Dendritic cell treated with granulocyte-macrophage colony-stimulating factor and Interleukin-4, amounts not matched to agents 40 ng/mL and 50 ng/mL, for 4 days (primary cell): ENCODE measurements around the gene DDN.

Experiments
- H3K27ac Mint-ChIP-seq: one replicate; pipeline ENCODE4 v1.8.0; 2022; ENCODE audit warnings: mild to moderate bottlenecking, mixed read lengths
- H3K27me3 Mint-ChIP-seq: one replicate; pipeline ENCODE4 v1.8.0; 2022; ENCODE audit warnings: mild to moderate bottlenecking, mixed read lengths
- H3K36me3 Mint-ChIP-seq: one replicate; pipeline ENCODE4 v1.8.0; 2022; ENCODE audit warnings: low read depth, mixed read lengths
- H3K4me1 Mint-ChIP-seq: one replicate; pipeline ENCODE4 v1.8.0; 2022; ENCODE audit warnings: low read depth, mixed read lengths
- H3K4me3 Mint-ChIP-seq: one replicate; pipeline ENCODE4 v1.8.0; 2022; ENCODE audit warnings: mild to moderate bottlenecking, moderate library complexity, mixed read lengths
- H3K9me3 Mint-ChIP-seq: one replicate; pipeline ENCODE4 v1.8.0; 2022; ENCODE audit warnings: mixed read lengths
- intact Hi-C: fragments of 100-400 bp; cut with micrococcal nuclease; formaldehyde crosslinking; loops from one replicate; pipeline ENCODE4 v1.15.0; 2022

Gene DDN

DNA sequence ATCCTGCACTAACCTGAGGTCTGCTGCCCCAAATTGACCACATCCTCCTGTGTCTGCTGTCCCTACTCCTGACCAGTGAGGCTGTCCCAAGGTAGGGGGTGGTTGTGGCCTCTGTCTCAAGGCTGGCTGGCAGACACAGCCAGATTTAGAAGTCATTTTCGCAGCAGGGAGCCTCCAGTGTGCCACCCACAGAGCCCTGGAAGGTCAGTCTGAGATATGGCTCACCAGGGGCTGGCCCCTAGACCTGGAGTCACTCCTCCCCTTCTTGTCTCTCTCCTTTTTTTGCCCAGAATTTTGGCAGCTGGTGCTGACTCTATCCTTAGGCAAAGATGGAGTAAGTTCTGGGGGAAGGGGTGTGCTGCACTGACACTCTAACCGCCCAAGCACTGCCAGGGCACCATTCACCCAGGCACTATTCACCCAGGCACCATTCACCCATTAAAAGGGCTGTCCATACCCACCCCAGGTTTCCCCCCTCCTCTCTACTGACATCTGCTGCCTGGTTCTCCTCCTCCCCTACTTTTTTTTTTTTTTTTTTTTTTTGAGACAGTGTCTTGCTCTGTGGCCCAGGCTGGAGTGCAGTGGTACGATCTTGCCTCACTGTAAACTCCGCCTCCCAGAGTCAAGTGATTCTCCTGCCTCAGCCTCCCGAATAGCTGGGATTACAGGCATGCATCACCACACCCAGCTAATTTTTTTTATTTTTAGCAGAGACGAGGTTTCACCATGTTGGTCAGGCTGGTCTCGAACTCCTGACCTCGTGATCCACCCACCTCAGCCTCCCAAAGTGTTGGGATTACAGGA is 7.7 kb downstream of the DDN start:
- intact Hi-C loops, result no loop called here
- Mint-ChIP-seq H3K36me3 (no peaks in the 10 kb centered on the region), H3K27me3 (peaks cover 92% of the 10 kb centered on the region), H3K4me1 (peaks cover 13% of the 10 kb centered on the region), H3K4me3 (no peak overlapping the region), H3K9me3 (no peaks in the 10 kb centered on the region), H3K27ac (no peak overlapping the region)

DNA sequence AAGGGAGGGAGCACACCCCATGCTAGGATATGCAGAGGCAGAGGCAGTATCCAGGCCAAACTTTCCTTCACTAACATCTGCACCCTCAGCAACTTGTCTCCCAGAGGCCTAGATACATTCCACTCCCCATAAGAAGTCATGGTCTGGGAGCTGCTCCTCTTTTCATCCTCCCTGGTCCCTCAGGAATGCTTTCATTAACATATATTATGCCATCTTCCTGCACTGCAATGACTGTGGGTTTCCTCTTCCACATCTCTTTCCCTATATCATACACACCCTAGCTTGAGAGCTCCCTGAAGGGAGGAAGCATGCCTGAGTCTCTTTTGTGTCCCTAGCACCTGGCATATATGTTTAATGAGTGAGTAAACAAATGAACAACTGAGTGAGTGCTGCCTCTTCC is 8.6 kb downstream of the DDN start:
- intact Hi-C loops, result no loop called here
- H3K9me3 Mint-ChIP-seq, result no peaks in the 10 kb centered on the region
- no peaks in the 10 kb centered on the region for H3K36me3 Mint-ChIP-seq
- H3K4me1 Mint-ChIP-seq, result peaks cover 13% of the 10 kb centered on the region
- no peak overlapping the region for H3K4me3 Mint-ChIP-seq
- H3K27ac Mint-ChIP-seq, result no peak overlapping the region
- H3K27me3 Mint-ChIP-seq, result peaks cover 92% of the 10 kb centered on the region

DNA sequence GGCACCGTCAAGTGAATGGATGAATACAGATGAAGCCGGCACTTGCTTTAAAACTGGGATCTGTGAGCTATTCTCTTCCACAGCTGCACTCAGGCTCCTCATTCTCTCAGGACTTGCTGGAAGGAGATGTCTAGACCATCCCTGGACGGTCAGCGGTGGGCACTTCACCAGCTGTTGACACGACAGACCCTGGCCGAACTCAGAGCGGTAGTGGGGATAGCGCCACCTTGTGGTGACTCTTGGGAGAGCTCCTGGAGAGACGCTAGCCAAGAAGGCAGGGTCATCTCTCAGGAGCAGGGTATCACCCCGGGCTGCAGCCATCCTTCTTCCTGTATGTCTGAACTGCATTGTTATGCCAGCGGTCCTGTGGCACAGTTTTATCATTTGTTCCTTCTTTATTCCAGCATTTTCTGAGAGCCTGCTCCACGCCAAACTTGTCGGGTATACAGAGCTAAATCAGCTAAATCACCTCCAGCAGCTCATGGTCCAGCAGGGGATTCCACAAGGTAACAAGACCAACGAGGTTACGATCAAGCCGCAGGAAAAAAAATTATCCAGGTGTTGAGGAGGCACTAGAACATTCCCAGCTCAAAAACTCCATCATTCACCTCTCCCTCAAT is 11.0 kb downstream of the DDN start:
- no peaks in the 10 kb centered on the region for H3K36me3 Mint-ChIP-seq
- no peaks in the 10 kb centered on the region for H3K9me3 Mint-ChIP-seq
- no peak overlapping the region for H3K27ac Mint-ChIP-seq
- H3K4me3 Mint-ChIP-seq, result no peak overlapping the region
- H3K4me1 Mint-ChIP-seq, result peaks cover 7% of the 10 kb centered on the region
- intact Hi-C loops, result no loop called here
- peaks cover 91% of the 10 kb centered on the region for H3K27me3 Mint-ChIP-seq

DNA sequence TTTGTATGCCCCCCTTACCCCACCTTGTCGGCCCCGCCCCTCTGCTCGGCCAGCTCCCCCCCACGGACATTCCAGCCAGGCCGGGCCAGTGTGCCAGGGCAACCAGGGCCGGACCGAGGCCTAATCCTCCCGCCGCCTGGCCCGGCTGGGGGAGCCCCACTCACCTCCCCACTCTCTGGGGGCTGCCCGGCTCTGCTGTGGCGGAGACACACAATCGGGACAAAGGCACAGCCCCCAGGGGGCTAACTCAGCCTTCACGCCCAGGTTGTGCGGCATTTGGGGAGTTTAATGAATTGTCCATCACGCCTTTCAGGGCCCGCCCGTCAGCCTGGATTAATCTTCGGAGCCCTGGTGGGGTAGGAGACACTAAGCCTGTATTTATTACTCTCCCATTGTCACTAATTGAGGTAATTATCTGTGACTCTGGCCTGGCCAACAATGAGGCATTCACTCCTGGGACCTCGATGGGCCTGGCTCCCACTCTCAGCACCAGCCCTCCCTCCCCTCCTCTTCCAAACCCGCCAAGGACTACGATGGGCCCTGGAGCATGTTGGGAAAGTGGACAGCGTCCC is 12.4 kb downstream of the DDN start:
- H3K27me3 Mint-ChIP-seq, result peaks cover 96% of the 10 kb centered on the region
- H3K9me3 Mint-ChIP-seq, result no peaks in the 10 kb centered on the region
- peaks cover 15% of the 10 kb centered on the region for H3K4me1 Mint-ChIP-seq
- intact Hi-C loops, result no loop called here
- no peak overlapping the region for H3K27ac Mint-ChIP-seq
- no peaks in the 10 kb centered on the region for H3K36me3 Mint-ChIP-seq
- no peak overlapping the region for H3K4me3 Mint-ChIP-seq

DNA sequence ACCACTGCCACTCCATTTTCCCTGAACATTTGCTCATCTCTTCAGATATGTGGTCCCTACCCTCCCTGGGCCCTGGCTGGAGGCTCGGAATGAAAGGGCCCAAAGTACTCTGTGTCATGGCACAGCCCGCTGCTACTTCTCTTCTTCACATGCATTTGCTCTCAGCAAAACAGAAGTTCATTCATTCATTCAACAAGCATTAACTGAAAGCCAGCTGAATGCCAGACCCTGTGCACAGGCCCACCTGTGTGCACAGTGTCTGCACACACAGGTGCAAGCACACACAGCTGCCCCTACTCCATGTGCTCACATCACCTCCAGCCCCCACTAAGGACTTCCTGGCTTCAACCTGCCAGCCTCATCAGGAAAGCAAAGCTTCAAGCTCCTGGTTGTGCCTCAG is 13.3 kb downstream of the DDN start:
- Mint-ChIP-seq H3K9me3 (no peaks in the 10 kb centered on the region), H3K36me3 (no peaks in the 10 kb centered on the region), H3K4me1 (peaks cover 24% of the 10 kb centered on the region), H3K4me3 (no peak overlapping the region), H3K27ac (no peak overlapping the region), H3K27me3 (peaks cover 97% of the 10 kb centered on the region)
- intact Hi-C loops, result no loop called here

DNA sequence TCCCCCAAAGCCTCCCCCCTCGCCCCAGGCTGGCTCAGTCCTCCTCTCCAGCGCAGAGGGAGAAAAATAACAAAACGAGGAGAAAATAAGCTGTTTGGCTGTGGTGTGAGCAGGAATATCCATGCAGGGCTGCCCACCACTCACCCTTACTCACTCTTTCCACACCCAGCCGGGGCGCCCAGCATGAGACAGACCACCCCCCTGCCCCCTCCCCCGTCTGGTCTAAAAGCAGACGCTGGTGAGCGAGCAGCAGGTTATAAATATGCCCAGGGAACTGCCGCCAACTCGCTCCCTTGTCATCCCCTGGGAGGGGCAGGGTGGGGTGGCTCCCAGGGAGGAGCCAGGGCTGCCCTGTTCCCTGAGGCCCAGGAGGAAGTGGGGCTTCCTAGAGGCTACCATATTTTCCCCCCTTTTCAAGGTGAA is 13.7 kb downstream of the DDN start:
- Mint-ChIP-seq H3K4me3 (no peak overlapping the region), H3K36me3 (no peaks in the 10 kb centered on the region), H3K4me1 (peaks cover 28% of the 10 kb centered on the region), H3K27ac (no peak overlapping the region), H3K27me3 (peaks cover 97% of the 10 kb centered on the region), H3K9me3 (no peaks in the 10 kb centered on the region)
- intact Hi-C loops, result no loop called here

DNA sequence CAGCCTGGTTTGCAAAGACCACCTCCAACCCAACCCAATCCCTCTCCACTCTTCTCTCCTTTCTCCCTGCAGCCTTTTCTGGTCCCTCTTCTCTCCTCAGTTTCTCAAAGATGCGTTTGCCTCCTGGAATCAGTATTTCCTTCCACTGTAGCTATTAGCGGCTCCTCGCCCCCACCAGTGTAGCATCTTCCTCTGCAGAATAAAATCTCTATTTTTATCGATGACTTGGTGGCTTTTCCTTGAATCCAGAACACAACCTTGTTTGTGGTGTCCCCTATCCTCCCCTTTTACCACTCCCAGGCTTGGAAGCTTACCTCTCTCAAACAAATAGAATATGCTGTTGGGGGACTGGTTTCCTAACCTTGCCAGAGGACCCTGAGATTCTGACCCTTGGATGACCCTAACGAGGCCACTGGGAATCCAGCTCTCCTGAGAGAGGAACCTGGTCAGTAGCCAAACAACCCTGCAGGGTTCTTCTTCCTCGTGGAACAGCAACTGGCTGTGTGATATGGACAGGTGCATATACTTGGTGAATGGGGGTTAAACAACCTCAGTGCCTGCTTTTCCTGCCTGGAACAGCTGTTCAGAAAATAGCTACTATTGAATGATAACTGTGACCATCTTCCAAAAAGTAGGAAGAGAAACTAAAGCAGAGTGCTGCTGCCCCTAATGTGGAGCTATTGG is 16.6 kb downstream of the DDN start:
- intact Hi-C loops, result loop anchor here (5.0 kb wide), 1 partner anchor 45 kb away; no protein-coding TSS in a partner anchor
- H3K4me1 Mint-ChIP-seq, result peaks cover 54% of the 10 kb centered on the region
- H3K27ac Mint-ChIP-seq, result no peak overlapping the region
- H3K27me3 Mint-ChIP-seq, result peaks cover 95% of the 10 kb centered on the region
- no peaks in the 10 kb centered on the region for H3K9me3 Mint-ChIP-seq
- no peaks in the 10 kb centered on the region for H3K36me3 Mint-ChIP-seq
- no peak overlapping the region for H3K4me3 Mint-ChIP-seq

DNA sequence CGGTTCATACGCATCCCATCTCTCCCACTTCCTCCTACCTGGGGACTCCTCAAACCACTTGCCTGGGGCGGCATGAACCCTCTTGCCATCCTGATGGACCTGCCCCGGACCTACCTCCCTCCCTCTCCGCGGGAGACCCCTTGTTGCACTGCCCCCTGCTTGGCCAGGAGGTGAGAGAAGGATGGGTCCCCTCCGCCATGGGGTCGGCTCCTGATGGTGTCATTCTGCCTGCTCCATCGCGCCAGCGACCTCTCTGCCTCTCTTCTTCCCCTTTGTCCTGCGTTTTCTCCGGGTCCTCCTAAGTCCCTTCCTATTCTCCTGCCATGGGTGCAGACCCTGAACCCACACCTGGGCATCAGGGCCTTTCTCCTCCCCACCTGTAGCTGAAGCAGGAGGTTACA is 17.4 kb downstream of the DDN start:
- H3K36me3 Mint-ChIP-seq, result no peaks in the 10 kb centered on the region
- H3K27me3 Mint-ChIP-seq, result peaks cover 95% of the 10 kb centered on the region
- intact Hi-C loops, result loop anchor here (5.0 kb wide), 1 partner anchor 44 kb away; no protein-coding TSS in a partner anchor
- no peaks in the 10 kb centered on the region for H3K9me3 Mint-ChIP-seq
- H3K27ac Mint-ChIP-seq, result no peak overlapping the region
- peak overlapping the region; percentile 70 for H3K4me3 Mint-ChIP-seq
- peaks cover 60% of the 10 kb centered on the region for H3K4me1 Mint-ChIP-seq

DNA sequence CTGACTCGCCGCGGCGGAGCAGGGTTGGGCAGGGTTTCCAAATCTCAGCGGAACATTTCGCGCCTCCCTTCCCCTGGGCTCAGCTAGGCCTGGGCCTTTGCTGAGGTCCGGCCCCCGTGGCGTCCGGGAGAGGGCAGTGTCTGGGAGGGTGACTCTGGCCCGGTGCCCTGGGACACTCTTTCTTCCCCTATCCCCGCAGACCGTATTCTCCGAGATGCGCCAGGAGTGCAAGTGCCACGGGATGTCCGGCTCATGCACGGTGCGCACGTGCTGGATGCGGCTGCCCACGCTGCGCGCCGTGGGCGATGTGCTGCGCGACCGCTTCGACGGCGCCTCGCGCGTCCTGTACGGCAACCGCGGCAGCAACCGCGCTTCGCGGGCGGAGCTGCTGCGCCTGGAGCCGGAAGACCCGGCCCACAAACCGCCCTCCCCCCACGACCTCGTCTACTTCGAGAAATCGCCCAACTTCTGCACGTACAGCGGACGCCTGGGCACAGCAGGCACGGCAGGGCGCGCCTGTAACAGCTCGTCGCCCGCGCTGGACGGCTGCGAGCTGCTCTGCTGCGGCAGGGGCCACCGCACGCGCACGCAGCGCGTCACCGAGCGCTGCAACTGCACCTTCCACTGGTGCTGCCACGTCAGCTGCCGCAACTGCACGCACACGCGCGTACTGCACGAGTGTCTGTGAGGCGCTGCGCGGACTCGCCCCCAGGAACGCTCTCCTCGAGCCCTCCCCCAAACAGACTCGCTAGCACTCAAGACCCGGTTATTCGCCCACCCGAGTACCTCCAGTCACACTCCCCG is 18.0 kb downstream of the DDN start:
- Mint-ChIP-seq H3K4me1 (peaks cover 60% of the 10 kb centered on the region), H3K9me3 (no peaks in the 10 kb centered on the region), H3K27ac (no peak overlapping the region), H3K36me3 (no peaks in the 10 kb centered on the region), H3K4me3 (peak overlapping the region; percentile 70), H3K27me3 (peaks cover 95% of the 10 kb centered on the region)
- intact Hi-C loops, result loop anchor here (5.0 kb wide), 1 partner anchor 44 kb away; no protein-coding TSS in a partner anchor

DNA sequence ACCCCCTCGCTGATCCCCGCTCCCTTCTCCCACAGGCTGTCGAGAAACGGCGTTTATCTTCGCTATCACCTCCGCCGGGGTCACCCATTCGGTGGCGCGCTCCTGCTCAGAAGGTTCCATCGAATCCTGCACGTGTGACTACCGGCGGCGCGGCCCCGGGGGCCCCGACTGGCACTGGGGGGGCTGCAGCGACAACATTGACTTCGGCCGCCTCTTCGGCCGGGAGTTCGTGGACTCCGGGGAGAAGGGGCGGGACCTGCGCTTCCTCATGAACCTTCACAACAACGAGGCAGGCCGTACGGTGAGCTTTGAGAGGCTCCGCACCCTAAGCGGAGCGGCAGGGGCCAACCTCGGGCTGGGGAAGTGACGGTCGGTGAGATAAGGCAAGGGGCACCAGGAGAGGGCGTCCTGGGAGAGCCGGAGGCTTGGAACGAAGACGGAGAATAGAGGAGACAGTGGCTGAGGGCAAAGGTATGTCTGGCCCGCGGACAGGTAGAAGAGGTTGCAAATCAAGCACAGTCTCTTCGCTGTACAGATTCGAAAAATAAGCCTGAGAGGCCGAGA is 18.7 kb downstream of the DDN start:
- Mint-ChIP-seq H3K4me3 (peak overlapping the region; percentile 70), H3K36me3 (no peaks in the 10 kb centered on the region), H3K27me3 (peaks cover 95% of the 10 kb centered on the region), H3K4me1 (peaks cover 53% of the 10 kb centered on the region), H3K27ac (peak overlapping the region; percentile 31), H3K9me3 (no peaks in the 10 kb centered on the region)
- intact Hi-C loops, result loop anchor here (5.0 kb wide), 1 partner anchor 43 kb away; no protein-coding TSS in a partner anchor

DNA sequence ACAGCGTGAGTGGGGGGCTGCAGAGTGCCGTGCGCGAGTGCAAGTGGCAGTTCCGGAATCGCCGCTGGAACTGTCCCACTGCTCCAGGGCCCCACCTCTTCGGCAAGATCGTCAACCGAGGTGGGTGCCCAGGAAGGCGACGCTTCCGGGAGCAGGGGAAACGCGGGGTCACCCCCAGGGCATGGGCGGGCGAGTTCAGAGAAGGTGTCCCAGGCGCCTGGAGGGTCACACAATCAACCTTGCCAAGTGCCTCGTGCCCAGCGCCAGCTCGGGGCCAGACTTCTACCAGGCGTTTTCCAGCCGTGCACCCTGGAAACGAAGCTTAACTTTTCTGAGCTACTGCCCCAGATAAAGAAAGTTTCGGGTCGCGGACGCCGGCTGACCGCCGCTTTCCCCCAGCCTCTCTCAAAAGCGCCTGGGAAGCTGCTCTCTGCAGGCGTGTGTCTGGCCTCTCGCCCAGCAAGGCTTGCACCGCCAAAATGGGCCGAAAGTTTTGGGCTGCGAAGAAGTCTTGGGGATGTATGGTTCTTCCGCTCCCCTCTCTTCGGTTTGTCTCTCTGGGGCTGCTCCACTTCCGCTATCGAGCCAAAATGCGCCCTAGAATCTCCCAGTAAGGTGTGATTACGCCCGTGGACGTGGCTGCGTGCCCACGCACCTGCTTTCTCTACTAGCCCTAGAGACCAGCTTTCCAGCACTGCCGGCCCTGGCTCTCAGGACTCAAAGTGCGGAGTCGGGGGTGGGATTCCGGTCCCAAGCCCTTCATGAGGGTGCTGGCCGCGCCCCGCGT is 19.4 kb downstream of the DDN start:
- intact Hi-C loops, result loop anchor here (5.0 kb wide), 2 partner anchors 42 to 127 kb away; partner anchors contain the start of gene DDX23
- H3K27ac Mint-ChIP-seq, result peak overlapping the region; percentile 31

DNA sequence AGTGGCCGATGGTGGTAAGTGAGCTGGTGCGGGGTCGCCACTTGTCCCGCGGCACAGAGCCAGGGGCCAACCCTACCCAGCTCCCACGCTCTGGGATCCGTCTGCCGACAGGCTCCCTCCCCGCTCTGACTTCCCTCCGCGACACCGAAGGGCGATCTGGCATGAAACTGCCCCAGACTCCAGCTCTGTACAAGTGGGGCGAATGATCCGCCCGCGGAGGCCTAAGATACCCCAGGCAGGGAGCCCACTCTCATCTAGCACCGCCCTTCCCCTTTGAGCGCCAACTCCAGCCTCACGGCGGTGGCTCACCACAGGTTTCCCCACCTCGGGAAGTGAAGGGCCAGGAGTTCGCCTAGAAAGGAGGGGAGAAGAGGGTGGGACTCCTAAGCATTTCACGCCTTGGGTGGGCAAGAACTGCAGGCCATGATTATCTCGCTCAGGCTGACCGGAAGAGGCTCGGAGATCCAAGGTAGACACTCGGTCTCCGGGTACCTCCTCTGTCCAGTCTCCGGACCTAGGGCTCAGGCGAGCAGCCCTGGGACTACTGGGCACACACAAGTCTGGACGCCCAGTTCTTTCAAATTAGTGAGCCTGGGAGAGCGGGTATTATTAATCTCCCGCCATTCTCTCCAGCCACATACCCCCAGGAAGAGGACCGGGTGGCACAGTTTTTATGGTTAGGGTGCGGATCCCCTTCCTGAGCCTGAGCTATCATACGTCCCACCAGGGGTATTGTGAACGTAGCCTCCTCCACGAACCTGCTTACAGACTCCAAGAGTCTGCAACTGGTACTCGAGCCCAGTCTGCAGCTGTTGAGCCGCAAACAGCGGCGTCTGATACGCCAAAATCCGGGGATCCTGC is 20.2 kb downstream of the DDN start:
- peaks cover 53% of the 10 kb centered on the region for H3K4me1 Mint-ChIP-seq
- H3K27ac Mint-ChIP-seq, result no peak overlapping the region
- intact Hi-C loops, result loop anchor here (5.0 kb wide), 1 partner anchor 127 kb away; the partner anchor contains the start of gene DDX23
- no peaks in the 10 kb centered on the region for H3K9me3 Mint-ChIP-seq
- peaks cover 95% of the 10 kb centered on the region for H3K27me3 Mint-ChIP-seq
- H3K36me3 Mint-ChIP-seq, result no peaks in the 10 kb centered on the region
- H3K4me3 Mint-ChIP-seq, result peak overlapping the region; percentile 53

More for the DNA sequence above, 19.4 kb downstream of the DDN start:
- Mint-ChIP-seq H3K27me3 (peaks cover 95% of the 10 kb centered on the region), H3K9me3 (no peaks in the 10 kb centered on the region), H3K36me3 (no peaks in the 10 kb centered on the region), H3K4me3 (peak overlapping the region; percentile 53), H3K4me1 (peaks cover 53% of the 10 kb centered on the region)
